Measurements from ENCODE around the gene GABARAP. TPM values are rescaled to one million over a fixed set of nuclear protein-coding genes. Genes with fewer than 3 reads are reported as not detected.
A peak's percentile ranks its signal among the peaks of the same experiment; 100 is the strongest.

GABARAP gene
- total and polyA plus RNA-seq, 2 donors (not counting 1 experiment from before 2014, with no cell fraction given) = 323 to 371 TPM

DNA sequence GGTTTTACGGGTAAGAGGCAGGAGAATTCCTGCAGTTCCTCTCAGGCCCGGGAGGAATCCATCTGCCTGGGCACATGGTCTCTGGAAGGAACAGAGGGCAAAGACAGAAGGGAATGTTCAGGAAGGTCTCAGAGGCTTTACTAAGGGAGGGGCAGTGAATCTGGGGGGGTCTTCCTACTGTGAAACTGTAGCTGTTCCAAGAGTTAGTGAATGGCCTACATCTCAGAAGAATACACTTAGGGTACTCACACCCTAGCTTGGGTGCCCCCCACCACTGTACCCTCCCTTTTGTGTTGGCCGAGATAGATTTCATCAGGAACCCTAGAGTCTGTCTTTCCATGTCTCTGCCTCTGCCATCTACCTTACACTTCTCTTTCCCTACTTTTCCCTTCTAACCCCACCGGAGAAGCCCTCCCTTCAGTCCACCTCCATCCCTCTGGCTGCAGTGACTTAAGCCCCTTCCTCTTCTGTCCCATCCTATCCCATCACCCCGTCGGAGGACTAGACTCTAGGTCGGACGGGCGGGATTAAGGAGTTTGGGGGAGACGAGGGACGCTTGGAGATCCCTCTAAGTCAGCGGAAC, 22.9 kb downstream of the GABARAP start:
- H3K27me3 Mint-ChIP-seq = no peaks in the 10 kb centered on the region
- Histone ChIP-seq H3K4me3 (ENCODE audit: control extremely low read depth in 1 of 5, extremely low read depth in 1 of 5, insufficient read depth in 1 of 5, low read depth in 2 of 5, low read length in 4 of 5) (peak overlapping the region in 4 of 5 experiments; percentile 79 to 86 (median 82)), H3K27me3 (replicated peaks in 1 of 4; ENCODE audit: control extremely low read depth in 1 of 4, control insufficient read depth in 3 of 4, insufficient read depth in 4 of 4, low read length in 3 of 4) (no peaks in the 10 kb centered on the region), H3K9me3 (ENCODE audit: control extremely low read depth in 1 of 3, control insufficient read depth in 2 of 3, insufficient read depth in 1 of 3, low read length in 2 of 3) (no peaks in the 10 kb centered on the region), H3K27ac (ENCODE audit: low read length in 2 of 2) (peak overlapping the region; percentile 42 to 78), H4K20me1 (ENCODE audit: control insufficient read depth, insufficient read depth, low read length, poor library complexity, severe bottlenecking) (no peaks in the 10 kb centered on the region), H3K4me2 (replicated peaks; ENCODE audit: low read depth, low read length, poor library complexity, severe bottlenecking) (peak overlapping the region; percentile 94), H3K4me1 (ENCODE audit: control insufficient read depth in 2 of 2, insufficient read depth in 2 of 2, low read length in 2 of 2) (peaks cover 25 to 53% of the 10 kb centered on the region in 2 donors), H3K36me3 (replicated peaks in 1 of 2; ENCODE audit: control extremely low read depth in 1 of 2, control insufficient read depth in 1 of 2, extremely low read depth in 1 of 2, insufficient read depth in 2 of 2, low read length in 1 of 2) (peaks cover 0 to 24% of the 10 kb centered on the region in 2 experiments), H3K79me2 (ENCODE audit: control insufficient read depth, insufficient read depth, low read length) (peaks cover 7% of the 10 kb centered on the region), H2AFZ (ENCODE audit: insufficient read depth, low read depth, low read length, poor library complexity, severe bottlenecking) (peak overlapping the region; percentile 86), H3K9ac (ENCODE audit: low read length) (peak overlapping the region; percentile 83)
- peaks cover 54% of the 10 kb centered on the region for H3K4me1 Mint-ChIP-seq
- intact Hi-C loops (cut with micrococcal nuclease) = loop anchor here (1.0 to 2.0 kb wide), 3 partner anchors 15 to 20 kb away; partner anchors contain the start of genes DVL2 and PHF23
- DNase-seq (no peak), ATAC-seq (ENCODE audit: low read depth) (no peak)
- WGBS (ENCODE audit: insufficient coverage) = 21% methylated on average over 12 of the region's 12 CpGs
- TF ChIP-seq EZH2 (IDR thresholded peaks at IDR 0.05; ENCODE audit: borderline replicate concordance, insufficient read depth, low read depth, low read length, poor library complexity, severe bottlenecking) = no peak
- H3K27ac Mint-ChIP-seq = peak overlapping the region; percentile 93
- ChIA-PET CTCF (interaction anchor here (0.8 to 3.8 kb wide), 10 partner anchors 10 to 184 kb away, joined by 3 to 47 read pairs (median 6); partner anchors contain the start of genes DVL2, GABARAP, PHF23 and SLC16A13), POLR2A (interaction anchor here (0.6 to 9.1 kb wide), 7 partner anchors 12 to 185 kb away, joined by 3 to 157 read pairs (median 6); partner anchors contain the start of genes CTDNEP1, DVL2, ELP5 and GABARAP)
- H3K9me3 Mint-ChIP-seq (ENCODE audit: insufficient read depth) = no peaks in the 10 kb centered on the region
- H3K4me3 Mint-ChIP-seq = peak overlapping the region; percentile 97

DNA sequence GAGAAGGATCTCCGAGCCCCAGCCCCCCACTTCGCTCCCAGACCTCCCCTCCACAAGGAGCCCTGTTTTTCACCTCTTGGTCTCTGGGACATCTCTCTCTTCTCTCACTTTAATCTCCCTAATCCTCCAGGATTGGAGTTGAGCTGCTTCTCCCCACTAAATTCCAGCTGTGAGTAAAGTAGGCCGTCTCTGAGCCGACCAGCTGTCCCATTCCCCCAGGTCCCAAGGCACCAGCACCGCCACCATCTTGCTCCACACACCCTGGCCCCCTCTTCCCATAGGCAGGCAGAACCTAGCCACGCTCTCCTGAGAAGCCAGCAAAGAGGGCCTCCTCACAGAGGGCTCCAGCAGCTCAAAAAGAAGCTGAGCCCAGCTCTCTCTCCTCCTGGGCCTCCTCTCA, 23.5 kb downstream of the GABARAP start:
- H3K9me3 ChIP-seq (ENCODE audit: control extremely low read depth in 1 of 3, control insufficient read depth in 2 of 3, insufficient read depth in 1 of 3, low read length in 2 of 3) = no peaks in the 10 kb centered on the region
- Mint-ChIP-seq H3K9me3 (ENCODE audit: insufficient read depth) (no peaks in the 10 kb centered on the region), H3K4me3 (peak overlapping the region; percentile 97), H3K27ac (peak overlapping the region; percentile 93), H3K27me3 (no peaks in the 10 kb centered on the region), H3K4me1 (peaks cover 60% of the 10 kb centered on the region)
- H3K27me3 ChIP-seq (replicated peaks in 1 of 4; ENCODE audit: control extremely low read depth in 1 of 4, control insufficient read depth in 3 of 4, insufficient read depth in 4 of 4, low read length in 3 of 4) = no peaks in the 10 kb centered on the region
- ATAC-seq (ENCODE audit: low read depth) (no peak), DNase-seq (no peak)
- H4K20me1 ChIP-seq (ENCODE audit: control insufficient read depth, insufficient read depth, low read length, poor library complexity, severe bottlenecking) = no peaks in the 10 kb centered on the region
- H3K9ac ChIP-seq (ENCODE audit: low read length) = no peak overlapping the region
- no peak overlapping the region for H3K27ac ChIP-seq (ENCODE audit: low read length in 2 of 2)
- H2AFZ ChIP-seq (ENCODE audit: insufficient read depth, low read depth, low read length, poor library complexity, severe bottlenecking) = peak overlapping the region; percentile 86
- 82% methylated on average over 6 of the region's 6 CpGs for WGBS (ENCODE audit: insufficient coverage)
- peaks cover 0 to 18% of the 10 kb centered on the region in 2 experiments for H3K36me3 ChIP-seq (replicated peaks in 1 of 2; ENCODE audit: control extremely low read depth in 1 of 2, control insufficient read depth in 1 of 2, extremely low read depth in 1 of 2, insufficient read depth in 2 of 2, low read length in 1 of 2)
- ChIA-PET POLR2A (interaction anchor here (1.6 to 9.1 kb wide), 2 partner anchors 13 to 19 kb away, joined by 4 to 157 read pairs; partner anchors contain the start of genes DVL2, GABARAP and PHF23), CTCF (interaction anchor here (1.6 to 3.8 kb wide), 4 partner anchors 22 to 173 kb away, joined by 5 to 47 read pairs (median 26); partner anchors contain the start of genes GABARAP and PHF23)
- H3K79me2 ChIP-seq (ENCODE audit: control insufficient read depth, insufficient read depth, low read length) = peaks cover 7% of the 10 kb centered on the region
- intact Hi-C loops (cut with micrococcal nuclease) = loop anchor here (1.0 to 2.0 kb wide), 3 partner anchors 14 to 21 kb away; partner anchors contain the start of genes DVL2 and PHF23
- H3K4me2 ChIP-seq (replicated peaks; ENCODE audit: low read depth, low read length, poor library complexity, severe bottlenecking) = no peak overlapping the region
- H3K4me1 ChIP-seq (ENCODE audit: control insufficient read depth in 2 of 2, insufficient read depth in 2 of 2, low read length in 2 of 2) = peaks cover 29 to 59% of the 10 kb centered on the region in 2 donors
- no peak for TF ChIP-seq EZH2 (IDR thresholded peaks at IDR 0.05; ENCODE audit: borderline replicate concordance, insufficient read depth, low read depth, low read length, poor library complexity, severe bottlenecking)
- TF ChIP-seq, protein P1, sequence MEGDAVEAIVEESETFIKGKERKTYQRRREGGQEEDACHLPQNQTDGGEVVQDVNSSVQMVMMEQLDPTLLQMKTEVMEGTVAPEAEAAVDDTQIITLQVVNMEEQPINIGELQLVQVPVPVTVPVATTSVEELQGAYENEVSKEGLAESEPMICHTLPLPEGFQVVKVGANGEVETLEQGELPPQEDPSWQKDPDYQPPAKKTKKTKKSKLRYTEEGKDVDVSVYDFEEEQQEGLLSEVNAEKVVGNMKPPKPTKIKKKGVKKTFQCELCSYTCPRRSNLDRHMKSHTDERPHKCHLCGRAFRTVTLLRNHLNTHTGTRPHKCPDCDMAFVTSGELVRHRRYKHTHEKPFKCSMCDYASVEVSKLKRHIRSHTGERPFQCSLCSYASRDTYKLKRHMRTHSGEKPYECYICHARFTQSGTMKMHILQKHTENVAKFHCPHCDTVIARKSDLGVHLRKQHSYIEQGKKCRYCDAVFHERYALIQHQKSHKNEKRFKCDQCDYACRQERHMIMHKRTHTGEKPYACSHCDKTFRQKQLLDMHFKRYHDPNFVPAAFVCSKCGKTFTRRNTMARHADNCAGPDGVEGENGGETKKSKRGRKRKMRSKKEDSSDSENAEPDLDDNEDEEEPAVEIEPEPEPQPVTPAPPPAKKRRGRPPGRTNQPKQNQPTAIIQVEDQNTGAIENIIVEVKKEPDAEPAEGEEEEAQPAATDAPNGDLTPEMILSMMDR (IDR thresholded peaks at IDR 0.05) = no peak
- H3K4me3 ChIP-seq (ENCODE audit: control extremely low read depth in 1 of 5, extremely low read depth in 1 of 5, insufficient read depth in 1 of 5, low read depth in 2 of 5, low read length in 4 of 5) = no peak overlapping the region

All from B cell (primary cell).